Spleen (tissue), 7 donors: ENCODE results near the gene TNRC18.
A peak's percentile ranks its signal among the peaks of the same experiment; 100 is the strongest.

Source experiments
- POLR2A ChIP-seq, 3 donors: fragments of 450-650 bp; IDR thresholded peaks; one replicate each; pipeline ENCODE4 v1.5.1; 2017; ENCODE audit warnings: antibody characterized with exemption in 3 of 3, mild to moderate bottlenecking in 1 of 3
- POLR2AphosphoS5 ChIP-seq, 3 donors: sonication (generic); formaldehyde crosslinking; IDR thresholded peaks; one replicate each; pipeline ENCODE4 v1.5.1; 2017; ENCODE audit warnings: antibody characterized with exemption in 3 of 3
- TF ChIP-seq, protein P1 (sequence below), 11 experiments: fragments of 200-600 bp in 7 of 11; fragments of 450-650 bp in 4 of 11; sonication (generic) in 4 of 11; IDR thresholded peaks in 8 of 11; conservative IDR thresholded peaks in 3 of 11; 1 replicate in 7 of 11; 2 replicates in 4 of 11; pipeline versions ENCODE4 v1.4.0 to v1.8.0; 2016 to 2021; ENCODE audit warnings: antibody characterized with exemption in 11 of 11, inconsistent platforms in 4 of 11, mild to moderate bottlenecking in 1 of 11
- donor health status: DM: no; HTN: no; CAD: no; lungs with moderate emphysema.
- donor health status: DM: no; HTN: no; CAD: no.
- donor health status: DM: no; HTN: no; CAD: no.

DNA sequence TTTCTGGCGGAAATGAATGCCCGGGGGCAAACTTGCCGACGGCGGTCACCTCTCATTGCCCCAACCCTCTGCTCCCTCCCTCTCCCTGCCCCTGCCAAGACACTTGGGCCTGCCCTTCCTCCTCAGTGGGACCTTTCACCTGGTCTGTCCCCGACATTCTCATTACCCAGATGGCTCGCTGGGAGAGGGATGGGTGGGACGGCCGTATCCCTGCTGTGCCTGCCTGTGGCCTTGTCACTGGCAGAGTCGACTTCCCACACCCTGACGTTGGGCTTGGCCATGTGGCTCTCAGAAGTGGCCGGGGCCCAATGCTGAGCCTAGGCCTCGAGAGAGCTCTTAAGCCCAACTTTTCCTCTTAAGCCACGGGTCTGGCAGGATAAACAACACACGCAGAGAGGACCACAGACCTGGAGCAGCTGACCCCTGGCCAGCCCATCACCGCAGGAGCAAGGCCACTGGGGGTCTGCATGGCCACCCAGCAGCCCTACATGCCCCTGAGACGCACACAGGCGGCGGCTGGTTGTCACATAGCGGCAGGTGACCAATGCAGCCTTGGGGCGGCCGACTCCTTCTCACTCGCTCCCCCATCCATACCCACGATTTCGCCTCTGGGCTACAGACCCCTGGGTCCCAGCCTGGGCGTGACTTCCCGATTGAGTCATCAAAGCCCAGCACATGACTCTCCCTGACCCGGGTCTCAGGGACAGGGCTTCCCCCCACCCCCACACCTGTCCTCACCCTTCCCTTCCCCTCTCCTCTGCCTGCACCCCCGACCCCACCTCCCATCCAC is 100.8 kb downstream of the TNRC18 start:
- TF ChIP-seq POLR2A (IDR thresholded peaks at IDR 0.05) (no peak), POLR2AphosphoS5 (IDR thresholded peaks at IDR 0.05) (peak in 1 of 3 donors; percentile 13)
- TF ChIP-seq, protein P1, sequence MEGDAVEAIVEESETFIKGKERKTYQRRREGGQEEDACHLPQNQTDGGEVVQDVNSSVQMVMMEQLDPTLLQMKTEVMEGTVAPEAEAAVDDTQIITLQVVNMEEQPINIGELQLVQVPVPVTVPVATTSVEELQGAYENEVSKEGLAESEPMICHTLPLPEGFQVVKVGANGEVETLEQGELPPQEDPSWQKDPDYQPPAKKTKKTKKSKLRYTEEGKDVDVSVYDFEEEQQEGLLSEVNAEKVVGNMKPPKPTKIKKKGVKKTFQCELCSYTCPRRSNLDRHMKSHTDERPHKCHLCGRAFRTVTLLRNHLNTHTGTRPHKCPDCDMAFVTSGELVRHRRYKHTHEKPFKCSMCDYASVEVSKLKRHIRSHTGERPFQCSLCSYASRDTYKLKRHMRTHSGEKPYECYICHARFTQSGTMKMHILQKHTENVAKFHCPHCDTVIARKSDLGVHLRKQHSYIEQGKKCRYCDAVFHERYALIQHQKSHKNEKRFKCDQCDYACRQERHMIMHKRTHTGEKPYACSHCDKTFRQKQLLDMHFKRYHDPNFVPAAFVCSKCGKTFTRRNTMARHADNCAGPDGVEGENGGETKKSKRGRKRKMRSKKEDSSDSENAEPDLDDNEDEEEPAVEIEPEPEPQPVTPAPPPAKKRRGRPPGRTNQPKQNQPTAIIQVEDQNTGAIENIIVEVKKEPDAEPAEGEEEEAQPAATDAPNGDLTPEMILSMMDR (IDR thresholded peaks at IDR 0.05 in 8 of 11, conservative IDR thresholded peaks at IDR 0.05 in 3 of 11) = no peak
